Activated effector memory CD4-positive, alpha-beta T cell treated with anti-CD3 and anti-CD28 coated beads, Interleukin-2, amount 50 U/mL, for 16 hours (primary cell): Measurements from ENCODE around the gene CRYL1.

Source experiments
- DNase-seq: peaks from one replicate; pipeline ENCODE4 v3.0.0-alpha.2; 2020

Gene CRYL1

DNA sequence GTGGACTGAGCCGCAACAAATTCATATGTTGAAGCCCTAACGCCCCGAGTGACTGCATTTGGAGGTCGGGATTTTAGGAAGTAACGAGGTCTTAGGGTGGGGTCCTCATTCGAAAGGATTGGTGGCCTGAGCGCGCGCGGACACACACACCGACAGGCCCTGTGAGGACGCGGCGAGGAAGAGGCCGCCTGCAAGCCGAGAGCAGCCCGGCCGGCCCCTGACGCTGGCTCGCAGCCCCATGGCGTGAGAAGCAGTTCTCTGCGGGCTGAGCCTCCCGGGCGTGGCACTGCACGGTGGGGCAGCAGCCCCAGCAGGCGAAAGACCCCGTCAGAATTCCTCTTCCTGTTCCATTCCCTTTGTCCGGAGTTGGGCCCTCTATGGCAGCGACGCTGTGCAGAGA is 131.2 kb downstream of the CRYL1 start:
- no peak for DNase-seq

- DNase-seq: no peak
Measured at GRCh38 chr13:20394169-20394501, 131.5 kb downstream of the CRYL1 start.

GRCh38 chr13:20393273-20394168 is 132.1 kb downstream of the CRYL1 start:
- no peak for DNase-seq

GRCh38 chr13:20392530-20392929 is 133.1 kb downstream of the CRYL1 start:
- DNase-seq: no peak

DNA sequence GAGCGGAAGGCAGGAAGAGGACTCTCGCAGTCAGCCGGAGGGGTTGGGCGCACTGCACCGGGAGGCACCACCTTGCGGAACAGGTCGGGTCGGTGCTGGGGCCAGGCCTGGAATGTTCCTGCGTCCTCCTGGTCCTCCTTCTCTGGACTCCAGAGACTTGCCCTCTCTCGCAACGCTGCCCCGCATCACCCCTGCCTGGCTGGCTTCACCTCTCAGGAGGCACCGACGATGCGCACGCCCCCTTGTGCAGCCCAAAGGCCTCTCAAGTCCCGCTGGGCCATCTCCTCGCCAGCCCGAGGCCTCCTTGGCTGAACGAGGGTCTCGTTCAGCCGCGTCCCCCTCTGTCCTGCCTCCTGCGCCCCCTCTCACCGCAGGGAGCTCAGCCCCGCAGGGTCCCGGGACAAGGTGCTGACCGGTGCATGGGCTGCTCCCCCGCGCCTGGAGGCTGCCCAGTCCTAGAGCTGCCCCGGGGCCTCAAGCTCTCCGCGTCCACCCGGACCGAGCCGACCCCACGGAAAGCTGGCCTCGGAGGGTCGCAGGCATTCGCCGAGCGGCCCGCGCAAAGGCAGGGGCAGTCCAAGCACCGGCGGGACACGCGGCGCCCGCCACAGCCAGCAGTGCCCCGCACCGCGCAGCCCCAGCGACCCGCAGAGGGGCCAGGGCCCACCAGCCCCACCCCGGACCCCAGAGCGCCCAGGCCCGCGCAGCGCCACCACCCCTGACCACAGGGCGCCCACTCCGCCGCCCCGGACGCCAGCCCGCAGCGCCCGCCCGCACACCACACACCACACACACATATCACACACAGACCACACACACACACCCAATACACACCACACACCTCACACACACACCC is 133.8 kb downstream of the CRYL1 start:
- DNase-seq: no peak

DNA sequence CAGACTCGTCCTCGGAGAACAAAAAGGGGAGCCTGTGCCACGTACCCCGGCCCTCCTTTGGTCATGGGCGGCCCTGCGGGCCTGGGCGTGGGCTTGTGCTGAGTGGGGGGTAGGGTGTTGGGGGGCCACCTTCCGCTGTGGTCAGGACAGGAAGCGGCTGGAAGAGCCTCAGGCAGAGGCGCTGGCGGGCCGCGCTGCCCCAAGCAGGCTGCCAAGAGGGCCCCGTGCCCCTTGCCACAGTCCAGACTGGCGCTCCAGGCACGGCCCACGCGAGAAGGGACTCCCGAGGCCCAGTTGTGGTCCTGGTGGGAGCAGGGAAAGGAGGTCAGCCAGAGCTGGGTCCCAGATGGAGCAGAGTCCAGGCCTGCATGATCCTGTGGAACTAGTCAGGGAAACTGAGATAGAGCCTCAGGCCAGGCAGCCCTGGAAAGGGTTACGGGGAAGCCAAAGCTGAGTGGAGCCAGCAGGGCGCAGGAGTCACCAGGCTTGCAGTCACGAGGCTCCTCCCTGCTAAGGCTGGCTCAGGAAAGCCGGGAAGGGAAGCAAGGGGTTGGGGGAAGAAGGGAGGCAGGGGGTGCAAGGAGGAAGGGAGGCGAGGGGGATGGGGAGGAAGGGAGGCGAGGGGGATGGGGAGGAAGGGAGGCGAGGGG is 135.0 kb downstream of the CRYL1 start:
- DNase-seq: no peak

GRCh38 chr13:20389696-20390525 is 135.7 kb downstream of the CRYL1 start:
- DNase-seq: no peak

GRCh38 chr13:20388184-20388583 is 137.5 kb downstream of the CRYL1 start:
- no peak for DNase-seq

- no peak for DNase-seq
Measured at GRCh38 chr13:20387441-20387971, 138.2 kb downstream of the CRYL1 start.

GRCh38 chr13:20387006-20387405 is 138.7 kb downstream of the CRYL1 start:
- DNase-seq: no peak

DNA sequence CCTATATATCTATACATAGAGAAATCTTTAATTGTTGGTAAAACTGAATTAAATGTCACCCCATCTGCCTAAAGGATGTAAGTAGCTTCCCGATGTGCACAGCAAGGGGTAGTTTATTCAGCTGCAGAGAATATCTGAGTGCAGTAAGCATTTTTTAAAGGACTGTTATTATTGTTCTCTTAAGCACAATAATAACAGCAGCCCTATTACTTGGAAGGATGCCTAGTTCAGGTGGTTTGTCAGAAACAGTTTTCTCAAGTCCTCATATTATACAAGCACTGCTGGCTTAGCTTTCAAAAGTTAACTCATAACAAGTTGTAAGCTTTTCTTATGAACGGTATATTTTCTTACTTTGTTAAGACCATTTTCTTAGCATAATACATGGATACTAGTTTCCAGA is 142.6 kb downstream of the CRYL1 start:
- no peak for DNase-seq

DNA sequence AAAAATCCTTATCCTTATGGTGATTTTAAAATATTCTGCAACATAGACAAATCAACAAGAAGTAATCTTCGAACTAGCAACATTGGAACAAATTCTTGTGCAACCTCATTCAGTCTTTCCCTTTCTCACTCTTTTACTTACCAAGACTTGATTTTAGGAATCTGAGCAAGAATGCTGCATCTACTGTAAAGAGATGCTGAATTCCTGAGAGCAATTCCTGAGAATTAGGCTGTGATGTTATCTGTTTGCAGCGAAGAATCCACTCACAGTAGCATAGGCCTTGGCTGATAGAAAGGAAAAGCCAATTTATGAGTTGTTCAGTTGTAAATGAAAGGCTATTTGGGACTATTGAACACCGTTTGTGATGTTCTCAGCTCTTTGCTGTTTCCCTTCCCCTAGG is 144.3 kb downstream of the CRYL1 start:
- no peak for DNase-seq

- no peak for DNase-seq
Measured at GRCh38 chr13:20378721-20379120, 146.9 kb downstream of the CRYL1 start.

- no peak for DNase-seq
Measured at GRCh38 chr13:20377720-20378119, 147.9 kb downstream of the CRYL1 start.

GRCh38 chr13:20375871-20376270 is 149.8 kb downstream of the CRYL1 start:
- DNase-seq: no peak

DNA sequence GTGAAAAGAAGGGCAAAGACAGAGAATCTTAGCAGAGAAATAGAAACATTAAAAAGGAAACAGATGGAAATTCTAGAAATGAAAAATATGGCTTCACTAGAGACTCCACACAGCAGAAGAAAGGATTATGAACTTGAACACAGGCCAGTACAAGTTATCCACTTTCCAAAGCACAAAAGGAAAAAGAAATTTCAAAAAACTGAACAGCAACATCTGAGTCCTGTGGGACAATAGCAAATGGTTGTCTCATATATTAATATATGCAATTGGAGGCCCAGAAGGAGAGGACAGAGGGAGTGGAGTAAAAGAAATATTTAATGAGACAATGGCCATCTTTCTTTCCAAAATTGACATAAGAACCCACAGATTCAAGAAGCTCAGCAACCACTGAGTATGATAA is 151.8 kb downstream of the CRYL1 start:
- DNase-seq: no peak

DNA sequence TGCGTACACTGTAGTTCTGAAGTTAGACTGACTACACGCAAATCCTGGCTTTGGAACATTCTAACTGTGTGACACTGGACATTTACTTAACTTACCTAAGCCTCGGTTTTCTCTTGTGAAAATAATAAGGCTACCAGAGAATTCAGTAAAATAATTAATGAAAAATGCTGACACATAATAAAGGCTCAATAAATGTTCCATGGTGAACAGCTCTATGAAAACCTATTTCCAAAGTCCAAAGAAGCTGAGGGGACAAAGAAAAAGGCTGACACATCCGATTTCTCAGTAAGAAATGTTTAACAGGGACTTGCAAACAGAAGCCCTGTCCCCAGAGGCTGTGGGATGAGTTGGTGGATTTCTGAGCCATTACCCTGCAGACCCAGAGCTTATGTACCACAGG is 153.8 kb downstream of the CRYL1 start:
- DNase-seq: no peak

- DNase-seq: no peak
Measured at GRCh38 chr13:20370815-20371421, 154.7 kb downstream of the CRYL1 start.

DNA sequence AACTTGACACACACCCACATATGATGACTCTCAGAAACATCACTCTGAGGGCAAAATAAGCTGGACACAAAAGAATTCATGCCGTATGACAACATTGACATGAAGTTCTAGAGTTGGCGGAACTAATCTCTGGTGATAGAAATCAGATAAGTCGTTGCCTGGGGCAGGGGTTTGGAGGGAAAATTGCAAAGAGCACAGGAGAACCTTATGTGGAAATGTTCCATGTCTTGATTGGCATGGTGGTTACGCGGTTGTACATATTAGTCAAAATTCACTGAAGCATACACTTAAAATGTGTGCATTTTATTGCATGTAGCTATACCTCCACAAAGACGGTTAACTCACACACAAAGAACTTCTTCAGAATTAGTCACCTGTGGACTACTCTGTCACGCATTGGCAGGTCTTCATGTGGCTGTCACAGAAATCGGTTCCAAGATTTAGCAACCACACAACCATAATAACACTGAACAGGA is 155.7 kb downstream of the CRYL1 start:
- no peak for DNase-seq

- DNase-seq: no peak
Measured at GRCh38 chr13:20366056-20366455, 159.6 kb downstream of the CRYL1 start.

DNA sequence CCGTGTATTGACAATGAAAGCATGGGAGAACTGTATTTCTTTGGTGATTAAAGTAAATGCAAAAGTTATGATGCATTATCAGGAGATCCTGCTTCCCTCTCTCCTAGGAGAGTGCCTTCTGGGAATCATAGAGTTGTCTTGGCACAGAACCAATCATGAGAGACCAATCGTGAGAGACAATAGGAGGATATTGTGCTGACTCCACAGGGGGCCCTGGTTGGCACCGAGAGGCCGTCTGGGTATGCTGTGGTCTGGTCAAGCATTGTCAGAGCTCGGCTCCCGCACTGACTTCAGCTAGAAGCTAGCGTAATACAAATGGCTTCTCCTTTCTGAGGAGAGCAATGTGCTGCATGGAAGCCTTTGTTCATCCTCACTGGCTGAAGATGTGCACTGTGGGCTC is 162.1 kb downstream of the CRYL1 start:
- no peak for DNase-seq

GRCh38 chr13:20363172-20363571 is 162.5 kb downstream of the CRYL1 start:
- DNase-seq: no peak
